Measurements from ENCODE around the gene PPM1L.

DNA sequence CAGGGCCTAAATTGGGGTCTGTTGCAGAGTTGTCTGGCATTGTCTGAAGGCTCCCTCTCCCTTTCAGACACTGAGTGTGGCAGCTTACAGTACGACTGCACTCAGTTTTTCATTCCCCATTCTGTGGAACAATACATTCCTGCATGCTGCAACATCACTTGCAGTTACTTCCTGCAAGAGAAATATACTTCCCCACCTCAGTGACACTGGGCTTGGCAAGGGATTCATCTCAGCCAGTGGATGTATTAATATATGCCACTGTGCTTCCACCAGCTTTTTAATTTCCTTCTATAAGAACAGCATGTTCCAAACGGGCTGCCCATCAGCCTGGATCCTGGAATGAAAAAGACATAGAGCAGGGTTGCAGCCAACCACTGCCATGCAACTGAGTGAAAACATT, 326.0 kb downstream of the PPM1L start:
- TF ChIP-seq EZH2 (IDR thresholded peaks at IDR 0.05; ENCODE audit: borderline replicate concordance, low read depth, low read length, poor library complexity, severe bottlenecking) (no peak), CTCF (conservative IDR thresholded peaks at IDR 0.05; ENCODE audit: low read depth, low read length) (no peak)
